ENCODE data around the gene KANK4. TPM values are rescaled to one million over a fixed set of nuclear protein-coding genes. Genes with fewer than 3 reads are reported as not detected.
A peak's percentile ranks its signal among the peaks of the same experiment; 100 is the strongest.

Gene KANK4
- total RNA-seq, 2 donors from 2014 or later, result not detected

- ATAC-seq (replicated peaks in 1 of 2) (no peak), DNase-seq (no peak)
- H3K36me3 Mint-ChIP-seq (ENCODE audit: insufficient read depth in 2 of 2), result no peaks in the 10 kb centered on the region
- H3K4me3 Mint-ChIP-seq, result no peak overlapping the region
- H3K27ac Mint-ChIP-seq, result no peak overlapping the region
- no peaks in the 10 kb centered on the region for H3K9me3 Mint-ChIP-seq
- no peaks in the 10 kb centered on the region for H3K4me1 Mint-ChIP-seq (ENCODE audit: low read depth)
- H3K27me3 Mint-ChIP-seq (ENCODE audit: low read depth), result peaks cover 9% of the 10 kb centered on the region
Observed at GRCh38 chr1:62285984-62286785, 33.0 kb downstream of the KANK4 start.

- Mint-ChIP-seq H3K9me3 (no peaks in the 10 kb centered on the region), H3K36me3 (ENCODE audit: insufficient read depth in 2 of 2) (no peaks in the 10 kb centered on the region), H3K27ac (no peak overlapping the region), H3K4me3 (no peak overlapping the region), H3K27me3 (ENCODE audit: low read depth) (peaks cover 9% of the 10 kb centered on the region), H3K4me1 (ENCODE audit: low read depth) (no peaks in the 10 kb centered on the region)
- ATAC-seq (replicated peaks in 1 of 2) (no peak), DNase-seq (no peak)
Observed at GRCh38 chr1:62285440-62285839, 33.8 kb downstream of the KANK4 start.

GRCh38 chr1:62283986-62284385, 35.2 kb downstream of the KANK4 start:
- no peaks in the 10 kb centered on the region for H3K36me3 Mint-ChIP-seq (ENCODE audit: insufficient read depth in 2 of 2)
- peaks cover 9% of the 10 kb centered on the region for H3K27me3 Mint-ChIP-seq (ENCODE audit: low read depth)
- no peaks in the 10 kb centered on the region for H3K4me1 Mint-ChIP-seq (ENCODE audit: low read depth)
- no peak overlapping the region for H3K4me3 Mint-ChIP-seq
- H3K9me3 Mint-ChIP-seq, result no peaks in the 10 kb centered on the region
- DNase-seq (no peak), ATAC-seq (replicated peaks in 1 of 2) (no peak)
- H3K27ac Mint-ChIP-seq, result no peak overlapping the region

GRCh38 chr1:62282909-62283755, 36.1 kb downstream of the KANK4 start:
- Mint-ChIP-seq H3K9me3 (no peaks in the 10 kb centered on the region), H3K4me1 (ENCODE audit: low read depth) (no peaks in the 10 kb centered on the region), H3K27me3 (ENCODE audit: low read depth) (peaks cover 9% of the 10 kb centered on the region), H3K27ac (no peak overlapping the region), H3K4me3 (no peak overlapping the region), H3K36me3 (ENCODE audit: insufficient read depth in 2 of 2) (no peaks in the 10 kb centered on the region)
- ATAC-seq (replicated peaks in 1 of 2) (no peak), DNase-seq (no peak)

GRCh38 chr1:62281922-62282555, 37.2 kb downstream of the KANK4 start:
- Mint-ChIP-seq H3K36me3 (ENCODE audit: insufficient read depth in 2 of 2) (peaks cover 0 to under 1% of the 10 kb centered on the region in 2 donors), H3K27me3 (ENCODE audit: low read depth) (peaks cover 9% of the 10 kb centered on the region), H3K9me3 (peaks cover 0 to 2% of the 10 kb centered on the region in 2 donors), H3K4me1 (ENCODE audit: low read depth) (no peaks in the 10 kb centered on the region), H3K4me3 (no peak overlapping the region), H3K27ac (no peak overlapping the region)
- DNase-seq (no peak), ATAC-seq (replicated peaks in 1 of 2) (no peak)

GRCh38 chr1:62280960-62281465, 38.2 kb downstream of the KANK4 start:
- H3K4me3 Mint-ChIP-seq, result no peak overlapping the region
- no peak overlapping the region for H3K27ac Mint-ChIP-seq
- H3K36me3 Mint-ChIP-seq (ENCODE audit: insufficient read depth in 2 of 2), result peaks cover 0 to 2% of the 10 kb centered on the region in 2 donors
- DNase-seq, result no peak
- ATAC-seq (replicated peaks in 1 of 2), result no peak
- H3K9me3 Mint-ChIP-seq, result peaks cover 0 to 4% of the 10 kb centered on the region in 2 donors
- peaks cover 1% of the 10 kb centered on the region for H3K27me3 Mint-ChIP-seq (ENCODE audit: low read depth)
- H3K4me1 Mint-ChIP-seq (ENCODE audit: low read depth), result no peaks in the 10 kb centered on the region

GRCh38 chr1:62280150-62280549, 39.1 kb downstream of the KANK4 start:
- no peaks in the 10 kb centered on the region for H3K27me3 Mint-ChIP-seq (ENCODE audit: low read depth)
- no peak overlapping the region for H3K4me3 Mint-ChIP-seq
- peaks cover 0 to 4% of the 10 kb centered on the region in 2 donors for H3K9me3 Mint-ChIP-seq
- ATAC-seq (replicated peaks in 1 of 2), result no peak
- H3K36me3 Mint-ChIP-seq (ENCODE audit: insufficient read depth in 2 of 2), result peaks cover 0 to 2% of the 10 kb centered on the region in 2 donors
- no peak overlapping the region for H3K27ac Mint-ChIP-seq
- no peak for DNase-seq
- no peaks in the 10 kb centered on the region for H3K4me1 Mint-ChIP-seq (ENCODE audit: low read depth)

GRCh38 chr1:62276791-62277190, 42.4 kb downstream of the KANK4 start:
- Mint-ChIP-seq H3K4me1 (ENCODE audit: low read depth) (peaks cover 17% of the 10 kb centered on the region), H3K27me3 (ENCODE audit: low read depth) (no peaks in the 10 kb centered on the region), H3K27ac (no peak overlapping the region), H3K36me3 (ENCODE audit: insufficient read depth in 2 of 2) (peaks cover 0 to 2% of the 10 kb centered on the region in 2 donors), H3K9me3 (peaks cover 0 to 4% of the 10 kb centered on the region in 2 donors), H3K4me3 (no peak overlapping the region)
- no peak for ATAC-seq (replicated peaks in 1 of 2)
- DNase-seq, result no peak

- peaks cover 0 to 2% of the 10 kb centered on the region in 2 donors for H3K36me3 Mint-ChIP-seq (ENCODE audit: insufficient read depth in 2 of 2)
- peaks cover 0 to 4% of the 10 kb centered on the region in 2 donors for H3K9me3 Mint-ChIP-seq
- no peak overlapping the region for H3K4me3 Mint-ChIP-seq
- DNase-seq, result no peak
- ATAC-seq (replicated peaks in 1 of 2), result no peak
- H3K27me3 Mint-ChIP-seq (ENCODE audit: low read depth), result no peaks in the 10 kb centered on the region
- H3K27ac Mint-ChIP-seq, result no peak overlapping the region
- peaks cover 29% of the 10 kb centered on the region for H3K4me1 Mint-ChIP-seq (ENCODE audit: low read depth)
Observed at GRCh38 chr1:62274496-62275485, 44.4 kb downstream of the KANK4 start.

GRCh38 chr1:62273953-62274352, 45.3 kb downstream of the KANK4 start:
- ATAC-seq (replicated peaks in 1 of 2) (no peak), DNase-seq (no peak)
- Mint-ChIP-seq H3K27ac (no peak overlapping the region), H3K4me1 (ENCODE audit: low read depth) (peaks cover 29% of the 10 kb centered on the region), H3K9me3 (peaks cover 0 to 4% of the 10 kb centered on the region in 2 donors), H3K4me3 (no peak overlapping the region), H3K36me3 (ENCODE audit: insufficient read depth in 2 of 2) (peaks cover 0 to 2% of the 10 kb centered on the region in 2 donors), H3K27me3 (ENCODE audit: low read depth) (no peaks in the 10 kb centered on the region)

GRCh38 chr1:62271948-62272728, 47.1 kb downstream of the KANK4 start:
- H3K9me3 Mint-ChIP-seq, result peaks cover 0 to 3% of the 10 kb centered on the region in 2 donors
- H3K27me3 Mint-ChIP-seq (ENCODE audit: low read depth), result no peaks in the 10 kb centered on the region
- peak overlapping the region; percentile 70 for H3K27ac Mint-ChIP-seq
- peaks cover 29% of the 10 kb centered on the region for H3K4me1 Mint-ChIP-seq (ENCODE audit: low read depth)
- peak; percentile 90 to 93 for ATAC-seq (replicated peaks in 1 of 2)
- H3K36me3 Mint-ChIP-seq (ENCODE audit: insufficient read depth in 2 of 2), result peaks cover 0 to 2% of the 10 kb centered on the region in 2 donors
- DNase-seq, result peak; percentile 54 to 55
- H3K4me3 Mint-ChIP-seq, result peak overlapping the region; percentile 16 to 40
